Erythroblast (primary cell): ENCODE results near the gene CDC14A.
"Not testable (repeated sequence)": the region's sequence is repeated elsewhere in the genome, so short reads cannot be mapped to it uniquely, and the experiment has no call there.

Experiments used
- GATA1 ChIP-seq: IDR thresholded peaks from 2 replicates; pipeline ENCODE4 v1.6.1; 2011; ENCODE audit warnings: low read depth, mild to moderate bottlenecking, control low read depth, low read length, moderate library complexity
- POLR2A ChIP-seq: IDR thresholded peaks from 2 replicates; pipeline ENCODE4 v1.6.1; 2011; ENCODE audit warnings: mild to moderate bottlenecking, low read length

DNA sequence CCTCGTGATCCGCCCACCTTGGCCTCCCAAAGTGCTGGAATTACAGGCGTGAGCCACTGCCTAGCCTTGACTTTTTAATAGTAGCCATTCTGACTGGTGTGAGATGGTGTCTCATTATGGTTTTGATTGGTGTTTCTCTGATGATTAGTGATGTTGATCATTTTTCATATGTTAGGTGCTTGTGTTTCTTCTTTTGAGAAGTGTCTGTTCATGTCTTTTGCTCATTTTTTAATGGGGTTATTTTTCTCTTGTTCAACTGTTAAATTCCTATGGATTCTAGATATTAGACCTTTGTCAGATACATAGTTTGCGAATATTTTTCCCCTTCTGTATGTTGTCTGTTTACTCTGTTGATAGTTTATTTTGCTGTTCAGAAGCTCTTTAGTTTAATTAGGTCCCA is 17.0 kb downstream of the CDC14A start:
- TF ChIP-seq POLR2A, GATA1: not testable (repeated sequence)
